Tibial nerve (tissue), 4 donors: Measurements from ENCODE around the gene LRP8. TPM values are rescaled to one million over a fixed set of nuclear protein-coding genes. Genes with fewer than 3 reads are reported as not detected.
A peak's percentile ranks its signal among the peaks of the same experiment; 100 is the strongest.

ENCODE experiments used
- DNase-seq, 2 donors: peaks; one replicate each; pipeline ENCODE4 v3.0.0-alpha.2; 2019; ENCODE audit warnings: low spot score in 2 of 2
- H3K27ac ChIP-seq, 4 donors: fragments of 200-600 bp; sonication (generic) in 3 of 4; one replicate each; pipeline ENCODE4 v1.5.1; 2017 to 2019; ENCODE audit warnings: mild to moderate bottlenecking in 1 of 4
- H3K27me3 ChIP-seq, 2 donors: fragments of 200-600 bp; sonication (generic) in 1 of 2; one replicate each; pipeline versions ENCODE4 v1.5.1 to v1.6.0; 2017 to 2019
- H3K36me3 ChIP-seq, 3 donors: fragments of 200-600 bp; sonication (generic); one replicate each; pipeline ENCODE4 v1.5.1; 2018 to 2019
- H3K4me1 ChIP-seq, 4 donors: fragments of 200-600 bp; sonication (generic) in 3 of 4; one replicate each; pipeline ENCODE4 v1.5.1; 2017 to 2019
- H3K4me3 ChIP-seq, 4 donors: fragments of 200-600 bp; sonication (generic) in 3 of 4; one replicate each; pipeline ENCODE4 v1.5.1; 2017 to 2019; ENCODE audit warnings: mild to moderate bottlenecking in 1 of 4, moderate library complexity in 1 of 4
- H3K9me3 ChIP-seq, 4 donors: fragments of 200-600 bp; sonication (generic) in 3 of 4; one replicate each; pipeline ENCODE4 v1.5.1; 2017 to 2019
- EP300 ChIP-seq, 2 donors: sonication (generic); formaldehyde crosslinking; IDR thresholded peaks; one replicate each; pipeline ENCODE4 v1.6.1; 2017; ENCODE audit warnings: antibody characterized with exemption in 2 of 2, mild to moderate bottlenecking in 1 of 2
- POLR2A ChIP-seq, 2 donors: fragments of 450-650 bp; IDR thresholded peaks; one replicate each; pipeline ENCODE4 v1.6.1; 2017; ENCODE audit warnings: antibody characterized with exemption in 2 of 2, mild to moderate bottlenecking in 2 of 2, moderate library complexity in 2 of 2
- WGBS, 2 donors: methylation state at CpG; one replicate each; pipeline ENCODE4 v1.1.5; 2018; 5-methylcytosine and 5-hydroxymethylcytosine counted together
- total RNA-seq, 4 donors: library from RNA; depleted of rRNA; stranded (reverse); fragments of >200 nt; gene quantifications; one replicate each; pipeline ENCODE4 v1.1.0, GENCODE V29; 2016
- TF ChIP-seq, protein P1 (sequence below), 5 experiments: fragments of 200-600 bp in 3 of 5; fragments of 450-650 bp in 2 of 5; sonication (generic) in 3 of 5; IDR thresholded peaks; one replicate each; pipeline ENCODE4 v1.5.1; 2016 to 2019; ENCODE audit warnings: antibody characterized with exemption in 5 of 5, mild to moderate bottlenecking in 3 of 5, moderate library complexity in 2 of 5

The LRP8 gene
- total RNA-seq, 4 donors from 2014 or later = 2.2 to 15.0 (median 2.5) TPM

- no peaks in the 10 kb centered on the region for H3K9me3 ChIP-seq
- peaks cover 0 to 4% (median 0%) of the 10 kb centered on the region in 4 donors for H3K4me1 ChIP-seq
- no peak for DNase-seq
- no peaks in the 10 kb centered on the region for H3K36me3 ChIP-seq
- WGBS, 2 donors = 87 to 89% methylated on average over 2 of the region's 2 CpGs
- H3K27me3 ChIP-seq = no peaks in the 10 kb centered on the region
- TF ChIP-seq EP300 (IDR thresholded peaks at IDR 0.05) (no peak), POLR2A (IDR thresholded peaks at IDR 0.05) (no peak)
- no peak overlapping the region for H3K4me3 ChIP-seq
- H3K27ac ChIP-seq = no peak overlapping the region
These were observed 41.9 kb upstream of the LRP8 start for GRCh38 chr1:53369761-53370160.

GRCh38 chr1:53369034-53369750, 41.3 kb upstream of the LRP8 start:
- no peak overlapping the region for H3K4me3 ChIP-seq
- TF ChIP-seq EP300 (IDR thresholded peaks at IDR 0.05) (no peak), POLR2A (IDR thresholded peaks at IDR 0.05) (no peak)
- TF ChIP-seq, protein P1, sequence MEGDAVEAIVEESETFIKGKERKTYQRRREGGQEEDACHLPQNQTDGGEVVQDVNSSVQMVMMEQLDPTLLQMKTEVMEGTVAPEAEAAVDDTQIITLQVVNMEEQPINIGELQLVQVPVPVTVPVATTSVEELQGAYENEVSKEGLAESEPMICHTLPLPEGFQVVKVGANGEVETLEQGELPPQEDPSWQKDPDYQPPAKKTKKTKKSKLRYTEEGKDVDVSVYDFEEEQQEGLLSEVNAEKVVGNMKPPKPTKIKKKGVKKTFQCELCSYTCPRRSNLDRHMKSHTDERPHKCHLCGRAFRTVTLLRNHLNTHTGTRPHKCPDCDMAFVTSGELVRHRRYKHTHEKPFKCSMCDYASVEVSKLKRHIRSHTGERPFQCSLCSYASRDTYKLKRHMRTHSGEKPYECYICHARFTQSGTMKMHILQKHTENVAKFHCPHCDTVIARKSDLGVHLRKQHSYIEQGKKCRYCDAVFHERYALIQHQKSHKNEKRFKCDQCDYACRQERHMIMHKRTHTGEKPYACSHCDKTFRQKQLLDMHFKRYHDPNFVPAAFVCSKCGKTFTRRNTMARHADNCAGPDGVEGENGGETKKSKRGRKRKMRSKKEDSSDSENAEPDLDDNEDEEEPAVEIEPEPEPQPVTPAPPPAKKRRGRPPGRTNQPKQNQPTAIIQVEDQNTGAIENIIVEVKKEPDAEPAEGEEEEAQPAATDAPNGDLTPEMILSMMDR (IDR thresholded peaks at IDR 0.05) = no peak

GRCh38 chr1:53368314-53369033, 40.6 kb upstream of the LRP8 start:
- 42 to 46% methylated on average over 8 to 10 of the region's 14 CpGs for WGBS, 2 donors
- H3K4me1 ChIP-seq = peaks cover 0 to 4% (median 0%) of the 10 kb centered on the region in 4 donors
- no peak overlapping the region for H3K4me3 ChIP-seq
- no peaks in the 10 kb centered on the region for H3K9me3 ChIP-seq
- no peaks in the 10 kb centered on the region for H3K36me3 ChIP-seq
- DNase-seq = no peak
- no peak overlapping the region for H3K27ac ChIP-seq
- no peaks in the 10 kb centered on the region for H3K27me3 ChIP-seq
- TF ChIP-seq EP300 (IDR thresholded peaks at IDR 0.05) (no peak), POLR2A (IDR thresholded peaks at IDR 0.05) (no peak)
- TF ChIP-seq, protein P1 (IDR thresholded peaks at IDR 0.05) = no peak

More at GRCh38 chr1:53369034-53369750, 41.3 kb upstream of the LRP8 start:
- Histone ChIP-seq H3K4me1 (peaks cover 0 to 4% (median 0%) of the 10 kb centered on the region in 4 donors), H3K9me3 (no peaks in the 10 kb centered on the region), H3K36me3 (no peaks in the 10 kb centered on the region), H3K27me3 (no peaks in the 10 kb centered on the region), H3K27ac (no peak overlapping the region)
- 71 to 80% methylated on average over 9 to 11 of the region's 11 CpGs for WGBS, 2 donors
- DNase-seq = no peak

- Histone ChIP-seq H3K27ac (no peak overlapping the region), H3K36me3 (no peaks in the 10 kb centered on the region), H3K4me1 (peaks cover 0 to 4% (median 0%) of the 10 kb centered on the region in 4 donors), H3K9me3 (no peaks in the 10 kb centered on the region), H3K27me3 (no peaks in the 10 kb centered on the region), H3K4me3 (peak overlapping the region in 1 of 4 donors; percentile 25)
- no peak for DNase-seq
- WGBS, 2 donors = 57 to 68% methylated on average over 7 of the region's 7 CpGs
- no peak for TF ChIP-seq POLR2A (IDR thresholded peaks at IDR 0.05)
- TF ChIP-seq, protein P1 (IDR thresholded peaks at IDR 0.05) = no peak
- no peak for TF ChIP-seq EP300 (IDR thresholded peaks at IDR 0.05)
These were observed 39.8 kb upstream of the LRP8 start for GRCh38 chr1:53367503-53368313.

- DNase-seq = no peak
- WGBS, 2 donors = 84 to 89% methylated on average over 12 of the region's 12 CpGs
These were observed 39.1 kb upstream of the LRP8 start for GRCh38 chr1:53366901-53367502.

More at GRCh38 chr1:53366901-53367502, 39.1 kb upstream of the LRP8 start:
- H3K9me3 ChIP-seq = no peaks in the 10 kb centered on the region
- H3K27me3 ChIP-seq = no peaks in the 10 kb centered on the region
- H3K4me3 ChIP-seq = no peak overlapping the region
- no peak overlapping the region for H3K27ac ChIP-seq
- no peaks in the 10 kb centered on the region for H3K36me3 ChIP-seq
- no peak for TF ChIP-seq EP300 (IDR thresholded peaks at IDR 0.05)
- TF ChIP-seq POLR2A (IDR thresholded peaks at IDR 0.05) = no peak
- TF ChIP-seq, protein P1 (IDR thresholded peaks at IDR 0.05) = no peak
- H3K4me1 ChIP-seq = peaks cover 0 to 4% (median 0%) of the 10 kb centered on the region in 4 donors
